ENCODE results near the gene PSMD12. TPM values are rescaled to one million over a fixed set of nuclear protein-coding genes. Genes with fewer than 3 reads are reported as not detected.

Gene PSMD12
- total RNA-seq, 1 experiment from 2014 or later: 192 TPM

GRCh38 chr17:67315865-67316264, 50.5 kb downstream of the PSMD12 start:
- Histone ChIP-seq H3K4me1 (ENCODE audit: insufficient read depth, low read length, poor library complexity, severe bottlenecking) (peaks cover 5% of the 10 kb centered on the region), H3K27ac (ENCODE audit: low read depth, low read length, poor library complexity, severe bottlenecking) (no peak overlapping the region), H3K36me3 (ENCODE audit: insufficient read depth, low read length, poor library complexity, severe bottlenecking) (no peaks in the 10 kb centered on the region), H3K27me3 (replicated peaks; ENCODE audit: insufficient read depth, low read depth, low read length, poor library complexity) (no peaks in the 10 kb centered on the region), H3K4me3 (ENCODE audit: low read depth, low read length, poor library complexity, severe bottlenecking) (no peak overlapping the region), H3K9me3 (ENCODE audit: low read depth, low read length, poor library complexity, severe bottlenecking) (no peaks in the 10 kb centered on the region)
- intact Hi-C loops (cut with micrococcal nuclease; ENCODE audit: unreplicated experiment): no loop called here
- no TSS peak for BruUV-seq (replicated peaks)
- CTCF ChIA-PET: no interaction called here
- DNase-seq (ENCODE audit: low spot score): no peak
- POLR2A ChIA-PET (ENCODE audit: low non-redundant PET): no interaction called here
- TF ChIP-seq CTCF (conservative IDR thresholded peaks at IDR 0.05; ENCODE audit: low read depth, low read length) (no peak), EZH2 (IDR thresholded peaks at IDR 0.05; ENCODE audit: borderline replicate concordance, low read depth, low read length, poor library complexity, severe bottlenecking) (no peak)

- Histone ChIP-seq H3K27ac (ENCODE audit: low read depth, low read length, poor library complexity, severe bottlenecking) (no peak overlapping the region), H3K27me3 (replicated peaks; ENCODE audit: insufficient read depth, low read depth, low read length, poor library complexity) (no peaks in the 10 kb centered on the region), H3K4me3 (ENCODE audit: low read depth, low read length, poor library complexity, severe bottlenecking) (no peak overlapping the region), H3K9me3 (ENCODE audit: low read depth, low read length, poor library complexity, severe bottlenecking) (no peaks in the 10 kb centered on the region), H3K4me1 (ENCODE audit: insufficient read depth, low read length, poor library complexity, severe bottlenecking) (peaks cover 5% of the 10 kb centered on the region), H3K36me3 (ENCODE audit: insufficient read depth, low read length, poor library complexity, severe bottlenecking) (no peaks in the 10 kb centered on the region)
- ChIA-PET CTCF (no interaction called here), POLR2A (ENCODE audit: low non-redundant PET) (interaction anchor here (0.6 kb wide), 1 partner anchor 48 kb away, joined by 3 read pairs; no protein-coding TSS in a partner anchor)
- intact Hi-C loops (cut with micrococcal nuclease; ENCODE audit: unreplicated experiment): no loop called here
- TF ChIP-seq CTCF (conservative IDR thresholded peaks at IDR 0.05; ENCODE audit: low read depth, low read length) (no peak), EZH2 (IDR thresholded peaks at IDR 0.05; ENCODE audit: borderline replicate concordance, low read depth, low read length, poor library complexity, severe bottlenecking) (no peak)
- peak; percentile 25 for DNase-seq (ENCODE audit: low spot score)
- no TSS peak for BruUV-seq (replicated peaks)
These were observed 54.1 kb downstream of the PSMD12 start for GRCh38 chr17:67312265-67312664.

GRCh38 chr17:67311575-67311974, 54.8 kb downstream of the PSMD12 start:
- BruUV-seq (replicated peaks): no TSS peak
- Histone ChIP-seq H3K4me1 (ENCODE audit: insufficient read depth, low read length, poor library complexity, severe bottlenecking) (peaks cover 5% of the 10 kb centered on the region), H3K27ac (ENCODE audit: low read depth, low read length, poor library complexity, severe bottlenecking) (no peak overlapping the region), H3K27me3 (replicated peaks; ENCODE audit: insufficient read depth, low read depth, low read length, poor library complexity) (no peaks in the 10 kb centered on the region), H3K4me3 (ENCODE audit: low read depth, low read length, poor library complexity, severe bottlenecking) (no peak overlapping the region), H3K9me3 (ENCODE audit: low read depth, low read length, poor library complexity, severe bottlenecking) (no peaks in the 10 kb centered on the region), H3K36me3 (ENCODE audit: insufficient read depth, low read length, poor library complexity, severe bottlenecking) (no peaks in the 10 kb centered on the region)
- TF ChIP-seq EZH2 (IDR thresholded peaks at IDR 0.05; ENCODE audit: borderline replicate concordance, low read depth, low read length, poor library complexity, severe bottlenecking) (no peak), CTCF (conservative IDR thresholded peaks at IDR 0.05; ENCODE audit: low read depth, low read length) (no peak)
- DNase-seq (ENCODE audit: low spot score): no peak
- CTCF ChIA-PET: no interaction called here
- POLR2A ChIA-PET (ENCODE audit: low non-redundant PET): interaction anchor here (0.6 kb wide), 1 partner anchor 49 kb away, joined by 3 read pairs; no protein-coding TSS in a partner anchor
- intact Hi-C loops (cut with micrococcal nuclease; ENCODE audit: unreplicated experiment): no loop called here

All from A673 (cell line).